SK-N-SH treated with all-trans-retinoic acid at 6 μM for 48 hours (cell line): ENCODE results near the gene THAP10.

Source experiments
- ARNTL ChIP-seq: fragments of 450-650 bp; formaldehyde crosslinking; IDR thresholded peaks from 2 replicates; pipeline ENCODE4 v1.5.0; 2020; ENCODE audit warnings: low read depth, mild to moderate bottlenecking, moderate library complexity, borderline replicate concordance
- TOX ChIP-seq: fragments of 250-450 bp; sonication (Bioruptor Pico); IDR thresholded peaks from 2 replicates; pipeline ENCODE4 v1.8.0; 2021; ENCODE audit warnings: mild to moderate bottlenecking, moderate library complexity, borderline replicate concordance
- ZFP3 ChIP-seq: fragments of 250-450 bp; sonication (Bioruptor Pico); IDR thresholded peaks from 2 replicates; pipeline ENCODE4 v1.5.0; 2020; ENCODE audit warnings: mild to moderate bottlenecking, moderate library complexity

GRCh38 chr15:70853973-70854665 lies 38.1 kb downstream of the THAP10 start, which contains the start of gene LARP6:
- no peak for TF ChIP-seq TOX (CRISPR knock-in tag)
- no peak for TF ChIP-seq ZFP3 (CRISPR knock-in tag)
- TF ChIP-seq ARNTL (CRISPR knock-in tag): no peak
